ENCODE data around the gene CHD5. TPM values are rescaled to one million over a fixed set of nuclear protein-coding genes. Genes with fewer than 3 reads are reported as not detected.

Gene CHD5
- total RNA-seq, 1 experiment from 2014 or later = 1.6 TPM

GRCh38 chr1:6097824-6098223 lies 82.3 kb downstream of the CHD5 start:
- no peak overlapping the region for H3K14ac ChIP-seq (ENCODE audit: insufficient read depth, low read length)
- no peak overlapping the region for H3K27ac ChIP-seq (ENCODE audit: insufficient read length, low read depth, low read length)
- no peak overlapping the region for H3K9ac ChIP-seq (ENCODE audit: extremely low read depth, insufficient read length, low read length)
- H2BK15ac ChIP-seq (ENCODE audit: low read depth, low read length) = no peak overlapping the region
- H3K9me3 ChIP-seq (ENCODE audit: control insufficient read depth, low read depth, low read length) = no peaks in the 10 kb centered on the region
- no peak for TF ChIP-seq CTCF (conservative IDR thresholded peaks at IDR 0.05)
- no peaks in the 10 kb centered on the region for H3K23me2 ChIP-seq (ENCODE audit: insufficient read length, low read depth, low read length, poor library complexity, severe bottlenecking)
- WGBS (ENCODE audit: extremely low coverage, insufficient read length, low lambda C conversion rate) = no CpG with 5 or more reads among the region's 17 CpGs
- no peak overlapping the region for H4K5ac ChIP-seq (ENCODE audit: insufficient read length, low read depth, low read length)
- H2BK5ac ChIP-seq (ENCODE audit: insufficient read length, low read length) = no peak overlapping the region
- no peak overlapping the region for H3T11ph ChIP-seq (ENCODE audit: low read length)
- no peak overlapping the region for H4K8ac ChIP-seq (replicated peaks; ENCODE audit: insufficient read length, low read depth, low read length)
- H3K27me3 Mint-ChIP-seq (ENCODE audit: low read depth) = no peaks in the 10 kb centered on the region
- no peaks in the 10 kb centered on the region for H3K4me1 ChIP-seq (ENCODE audit: insufficient read depth, low read length)
- H2BK20ac ChIP-seq (ENCODE audit: low read depth, low read length, poor library complexity, severe bottlenecking) = no peak overlapping the region
- peaks cover 0 to 8% of the 10 kb centered on the region in 2 experiments; a peak in 2 of 4 replicates for H3K4me1 Mint-ChIP-seq
- no peak overlapping the region for H3K23ac ChIP-seq (ENCODE audit: insufficient read length, low read depth, low read length)
- peak overlapping the region in 1 of 3 experiments; percentile 71; a peak in 3 of 7 replicates for H3K27ac Mint-ChIP-seq
- no peak overlapping the region for H3K4ac ChIP-seq (ENCODE audit: low read depth, low read length)
- no peak overlapping the region for H4K91ac ChIP-seq (ENCODE audit: insufficient read length, low read depth, low read length)
- no peak overlapping the region for H3K56ac ChIP-seq (ENCODE audit: insufficient read length, low read depth, low read length)
- no peaks in the 10 kb centered on the region for H3K27me3 ChIP-seq (ENCODE audit: insufficient read depth, low read length)
- no peak overlapping the region for H2AK5ac ChIP-seq (ENCODE audit: insufficient read length, low read length)
- H3K18ac ChIP-seq (ENCODE audit: insufficient read length, low read depth, low read length) = no peak overlapping the region
- no peak overlapping the region; a peak in 1 of 5 replicates for H3K4me3 Mint-ChIP-seq
- no peak for DNase-seq
- no peaks in the 10 kb centered on the region; a peak in 1 of 5 replicates for H3K9me3 Mint-ChIP-seq
- no peak overlapping the region for H2BK120ac ChIP-seq (ENCODE audit: low read depth, low read length, poor library complexity, severe bottlenecking)
- H3K79me2 ChIP-seq (ENCODE audit: insufficient read depth, low read length) = no peaks in the 10 kb centered on the region
- H4K20me1 ChIP-seq (ENCODE audit: control insufficient read depth, insufficient read depth, insufficient read length) = no peaks in the 10 kb centered on the region
- no peak overlapping the region for H3K4me2 ChIP-seq (ENCODE audit: insufficient read depth, insufficient read length, low read length)
- H2AFZ ChIP-seq (ENCODE audit: low read length) = no peak overlapping the region
- H3K36me3 Mint-ChIP-seq (ENCODE audit: insufficient read depth in 1 of 3, low read depth in 3 of 3) = no peaks in the 10 kb centered on the region
- no peak overlapping the region for H2BK12ac ChIP-seq (ENCODE audit: insufficient read length, low read depth, low read length)
- no peaks in the 10 kb centered on the region for H3K79me1 ChIP-seq (ENCODE audit: insufficient read depth, low read depth, low read length, poor library complexity, severe bottlenecking)
